ENCODE measurements around the gene G6PC3. TPM values are rescaled to one million over a fixed set of nuclear protein-coding genes. Genes with fewer than 3 reads are reported as not detected.

G6PC3 gene
- total RNA-seq, 4 donors from 2014 or later = 10.9 to 14.8 (median 12.1) TPM

DNA sequence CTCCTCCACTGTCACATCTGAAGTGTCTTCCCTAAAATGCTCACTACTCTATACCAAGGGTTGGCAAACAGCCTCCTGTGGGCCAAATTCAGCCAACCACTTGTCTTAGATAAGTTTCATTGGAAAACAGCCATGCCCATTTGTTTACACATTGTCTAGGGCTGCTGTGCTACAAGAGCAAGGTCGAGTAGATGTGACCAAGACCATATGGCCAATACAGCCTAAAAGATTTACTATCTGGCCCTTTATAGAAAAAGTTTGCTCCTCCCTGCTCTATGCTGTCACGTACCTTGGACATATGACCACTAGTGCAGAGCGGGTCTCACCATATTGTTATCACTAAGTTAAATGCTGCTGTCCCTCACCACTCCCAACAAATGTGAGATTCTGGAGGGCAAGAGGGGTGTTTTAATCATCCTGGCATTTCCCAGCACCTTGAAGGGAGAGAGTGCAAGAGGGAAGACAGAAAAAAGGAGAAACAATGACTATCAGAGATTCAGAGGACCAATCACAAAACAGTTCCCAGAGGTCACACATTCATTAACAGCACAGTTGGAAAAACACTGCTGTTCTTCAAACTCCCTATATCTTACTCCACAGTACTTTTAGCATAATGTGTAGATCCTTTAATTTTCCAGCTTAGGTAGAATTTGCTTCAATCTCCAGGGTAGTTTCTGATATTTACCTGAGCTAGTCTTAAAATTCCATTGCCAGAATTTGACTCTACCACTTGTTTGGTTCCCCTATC, 17.2 kb upstream of the G6PC3 start:
- no peak for DNase-seq (ENCODE audit: low spot score in 2 of 2)
- TF ChIP-seq, protein P1, sequence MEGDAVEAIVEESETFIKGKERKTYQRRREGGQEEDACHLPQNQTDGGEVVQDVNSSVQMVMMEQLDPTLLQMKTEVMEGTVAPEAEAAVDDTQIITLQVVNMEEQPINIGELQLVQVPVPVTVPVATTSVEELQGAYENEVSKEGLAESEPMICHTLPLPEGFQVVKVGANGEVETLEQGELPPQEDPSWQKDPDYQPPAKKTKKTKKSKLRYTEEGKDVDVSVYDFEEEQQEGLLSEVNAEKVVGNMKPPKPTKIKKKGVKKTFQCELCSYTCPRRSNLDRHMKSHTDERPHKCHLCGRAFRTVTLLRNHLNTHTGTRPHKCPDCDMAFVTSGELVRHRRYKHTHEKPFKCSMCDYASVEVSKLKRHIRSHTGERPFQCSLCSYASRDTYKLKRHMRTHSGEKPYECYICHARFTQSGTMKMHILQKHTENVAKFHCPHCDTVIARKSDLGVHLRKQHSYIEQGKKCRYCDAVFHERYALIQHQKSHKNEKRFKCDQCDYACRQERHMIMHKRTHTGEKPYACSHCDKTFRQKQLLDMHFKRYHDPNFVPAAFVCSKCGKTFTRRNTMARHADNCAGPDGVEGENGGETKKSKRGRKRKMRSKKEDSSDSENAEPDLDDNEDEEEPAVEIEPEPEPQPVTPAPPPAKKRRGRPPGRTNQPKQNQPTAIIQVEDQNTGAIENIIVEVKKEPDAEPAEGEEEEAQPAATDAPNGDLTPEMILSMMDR (IDR thresholded peaks at IDR 0.05) = no peak
- TF ChIP-seq POLR2A (IDR thresholded peaks at IDR 0.05) = no peak
- H3K4me3 ChIP-seq (ENCODE audit: low read depth, poor library complexity, severe bottlenecking) = no peak overlapping the region
- WGBS, 2 donors = 69 to 70% methylated on average over 3 of the region's 3 CpGs
- intact Hi-C loops (cut with DNase I; ENCODE audit: low total_unique reads) = no loop called here

DNA sequence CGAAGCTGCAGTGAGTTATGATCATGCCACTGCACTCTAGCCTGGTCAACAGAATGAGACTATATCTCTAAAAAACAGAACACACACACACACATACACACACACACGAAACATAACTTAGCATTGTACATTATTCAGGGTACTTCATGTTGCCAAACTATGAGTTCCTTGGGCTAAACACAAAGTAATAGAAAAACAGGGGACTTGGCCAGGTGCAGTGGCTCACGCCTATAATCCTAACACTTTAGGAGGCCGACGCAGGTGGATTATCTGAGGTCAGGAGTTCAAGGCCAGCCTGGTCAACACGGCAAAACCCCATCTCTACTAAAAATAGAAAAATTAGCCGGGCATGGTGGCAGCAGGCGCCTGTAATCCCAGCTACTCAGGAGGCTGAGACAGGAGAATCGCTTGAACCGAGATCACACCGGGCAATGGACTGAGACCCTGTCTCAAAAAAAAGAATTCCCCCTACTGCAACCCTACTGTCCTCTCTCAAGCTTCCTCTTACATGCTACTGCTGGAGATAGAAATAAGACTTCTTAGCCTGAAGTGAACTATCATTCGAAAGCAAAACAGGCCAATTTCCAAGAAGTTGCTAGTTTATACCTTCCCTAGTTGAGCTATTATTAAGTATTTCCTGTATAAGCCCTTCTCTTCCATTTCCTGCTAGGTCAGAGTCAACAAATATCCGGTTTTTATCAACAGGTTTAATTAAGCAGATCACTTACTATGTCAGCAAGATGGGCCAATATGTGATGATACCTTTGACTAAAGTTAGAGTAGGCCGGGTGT, 11.2 kb upstream of the G6PC3 start:
- no peak for DNase-seq (ENCODE audit: low spot score in 2 of 2)
- 92 to 93% methylated on average over 14 of the region's 14 CpGs for WGBS, 2 donors
- intact Hi-C loops (cut with DNase I; ENCODE audit: low total_unique reads) = no loop called here
- TF ChIP-seq, protein P1 (IDR thresholded peaks at IDR 0.05) = no peak
- no peak for TF ChIP-seq POLR2A (IDR thresholded peaks at IDR 0.05)
- no peak overlapping the region for H3K4me3 ChIP-seq (ENCODE audit: low read depth, poor library complexity, severe bottlenecking)

DNA sequence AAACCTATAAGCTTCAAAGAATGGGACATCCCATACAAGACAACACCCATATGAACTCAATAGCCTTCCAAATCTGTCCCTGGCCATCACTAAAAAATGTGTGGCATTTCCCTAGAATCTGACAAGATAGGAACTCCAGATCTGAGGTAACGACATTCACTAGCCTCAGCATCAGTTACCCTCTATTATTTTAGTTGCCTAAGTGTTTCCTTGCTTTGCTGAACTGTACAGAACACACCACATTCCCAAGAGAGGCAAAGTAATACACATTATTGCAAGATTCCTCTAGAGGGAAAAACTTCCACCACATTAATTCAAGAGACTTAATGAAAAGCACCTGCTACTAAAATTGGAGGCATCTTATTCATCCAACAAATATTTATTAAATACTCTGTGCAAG, 9.1 kb upstream of the G6PC3 start:
- intact Hi-C loops (cut with DNase I; ENCODE audit: low total_unique reads) = no loop called here

DNA sequence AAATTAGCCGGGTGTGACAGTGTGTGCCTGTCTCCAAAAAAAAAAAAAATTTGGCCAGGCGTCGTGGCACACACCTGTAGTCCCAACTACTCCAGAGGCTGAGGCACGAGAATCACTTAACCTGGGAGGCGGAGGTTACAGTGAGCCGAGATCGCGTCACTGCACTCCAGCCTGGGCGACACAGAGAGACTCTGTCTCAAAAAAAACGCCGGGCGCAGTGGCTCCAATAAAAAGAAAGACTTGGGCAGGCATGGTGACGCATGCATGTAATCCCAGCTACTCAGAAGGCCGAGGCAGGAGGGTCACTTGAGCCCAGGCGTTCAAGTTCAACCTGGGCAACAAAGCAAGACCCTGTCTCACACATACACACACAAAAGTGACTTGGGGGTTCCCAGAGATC, 7.7 kb upstream of the G6PC3 start:
- H3K4me3 ChIP-seq (ENCODE audit: low read depth, poor library complexity, severe bottlenecking) = no peak overlapping the region
- DNase-seq (ENCODE audit: low spot score in 2 of 2) = no peak
- intact Hi-C loops (cut with DNase I; ENCODE audit: low total_unique reads) = no loop called here
- WGBS, 2 donors = 91 to 93% methylated on average over 15 of the region's 15 CpGs
- TF ChIP-seq, protein P1 (IDR thresholded peaks at IDR 0.05) = no peak
- no peak for TF ChIP-seq POLR2A (IDR thresholded peaks at IDR 0.05)

More for the DNA sequence above, 9.1 kb upstream of the G6PC3 start:
- no peak for DNase-seq (ENCODE audit: low spot score in 2 of 2)
- 57 to 79% methylated on average over 1 of the region's 1 CpG for WGBS, 2 donors
- no peak overlapping the region for H3K4me3 ChIP-seq (ENCODE audit: low read depth, poor library complexity, severe bottlenecking)
- TF ChIP-seq, protein P1 (IDR thresholded peaks at IDR 0.05) = no peak
- TF ChIP-seq POLR2A (IDR thresholded peaks at IDR 0.05) = no peak

DNA sequence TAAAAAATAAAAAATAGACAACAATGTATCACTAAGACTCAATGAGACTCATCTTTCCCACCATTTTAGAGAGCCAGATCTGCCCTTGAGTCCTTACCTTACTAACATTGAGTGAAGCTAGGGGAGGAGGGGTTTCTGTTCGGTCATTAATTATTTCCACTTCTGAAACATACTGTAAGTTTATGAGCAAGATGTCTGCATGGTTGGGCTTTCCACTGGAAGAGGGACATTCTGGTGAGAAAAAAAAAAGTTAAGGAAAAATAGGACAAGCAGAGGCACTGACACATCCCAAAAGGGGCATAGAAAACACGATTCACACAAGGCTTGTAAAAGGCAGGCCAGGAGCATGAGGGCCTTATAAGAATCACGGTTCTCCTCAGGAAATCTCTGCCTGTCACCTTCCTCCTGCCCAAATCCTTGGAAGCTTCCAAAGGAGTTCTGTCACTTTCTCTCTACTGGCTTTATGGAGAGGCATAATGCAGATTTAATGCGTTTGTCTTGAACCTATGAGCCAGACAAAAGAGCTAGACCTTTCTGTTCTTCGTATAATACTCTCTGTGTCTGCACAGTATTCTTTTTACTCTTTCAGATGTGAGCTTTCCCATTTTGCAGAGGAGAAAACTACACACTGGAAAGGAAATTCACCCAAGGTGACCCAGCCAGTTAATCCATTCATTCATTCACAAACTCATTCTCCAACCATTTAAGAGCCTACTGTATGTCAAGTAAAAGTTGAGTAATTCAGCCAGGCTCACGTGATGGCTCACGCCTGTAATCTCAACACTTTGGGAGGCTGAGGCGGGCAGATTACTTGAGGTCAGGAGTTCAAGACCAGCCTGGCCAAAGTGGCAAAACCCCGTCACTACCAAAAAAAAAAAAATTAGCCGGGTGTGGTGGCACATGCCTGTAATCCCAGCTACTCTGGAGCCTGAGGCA, 6.6 kb upstream of the G6PC3 start:
- no peak overlapping the region for H3K4me3 ChIP-seq (ENCODE audit: low read depth, poor library complexity, severe bottlenecking)
- no peak for DNase-seq (ENCODE audit: low spot score in 2 of 2)
- TF ChIP-seq, protein P1 (IDR thresholded peaks at IDR 0.05) = no peak
- intact Hi-C loops (cut with DNase I; ENCODE audit: low total_unique reads) = no loop called here
- WGBS, 2 donors = 57 to 69% methylated on average over 10 of the region's 10 CpGs

Data from lower leg skin (tissue), 4 donors.